Esophagus muscularis mucosa (tissue), 4 donors: Measurements from ENCODE around the gene RHCG. TPM values are rescaled to one million over a fixed set of nuclear protein-coding genes. Genes with fewer than 3 reads are reported as not detected.

Experiments used
- DNase-seq: peaks from one replicate; pipeline ENCODE4 v3.0.0-alpha.2; 2017; ENCODE audit errors: extremely low spot score
- H3K27ac ChIP-seq, 4 donors: fragments of 200-600 bp; sonication (generic); replicated peaks in 1 of 4; 1 replicate in 3 of 4; 2 replicates in 1 of 4; pipeline ENCODE4 v1.5.1; 2016 to 2019; ENCODE audit warnings: mild to moderate bottlenecking in 1 of 4
- H3K27me3 ChIP-seq, 4 donors: fragments of 200-600 bp; sonication (generic); one replicate each; pipeline versions ENCODE4 v1.5.1 to v1.6.0; 2016 to 2019
- H3K36me3 ChIP-seq, 4 donors: fragments of 200-600 bp; sonication (generic); one replicate each; pipeline ENCODE4 v1.5.1; 2016 to 2019
- H3K4me1 ChIP-seq, 4 donors: fragments of 200-600 bp; sonication (generic); one replicate each; pipeline ENCODE4 v1.5.1; 2016 to 2019
- H3K4me3 ChIP-seq, 4 donors: fragments of 200-600 bp; sonication (generic); 1 replicate in 2 of 4; 2 replicates in 2 of 4; pipeline ENCODE4 v1.5.1; 2016 to 2019; ENCODE audit warnings: mild to moderate bottlenecking in 4 of 4, moderate library complexity in 1 of 4
- H3K9me3 ChIP-seq, 4 donors: fragments of 200-600 bp; sonication (generic); 1 replicate in 3 of 4; 2 replicates in 1 of 4; pipeline ENCODE4 v1.5.1; 2016 to 2019
- CTCF ChIP-seq, 3 experiments: fragments of 200-600 bp in 2 of 3; fragments of 450-650 bp in 1 of 3; sonication (generic) in 2 of 3; IDR thresholded peaks; one replicate each; pipeline ENCODE4 v1.5.1; 2017 to 2019; ENCODE audit warnings: antibody characterized with exemption in 3 of 3, mild to moderate bottlenecking in 2 of 3, moderate library complexity in 1 of 3
- EP300 ChIP-seq: sonication (generic); formaldehyde crosslinking; IDR thresholded peaks from one replicate; pipeline ENCODE4 v1.6.1; 2017; ENCODE audit warnings: antibody characterized with exemption
- POLR2A ChIP-seq: fragments of 450-650 bp; IDR thresholded peaks from one replicate; pipeline ENCODE4 v1.6.1; 2017; ENCODE audit warnings: antibody characterized with exemption, moderate library complexity, mild to moderate bottlenecking, low read depth
- POLR2AphosphoS5 ChIP-seq, 2 donors: sonication (generic); formaldehyde crosslinking; IDR thresholded peaks; one replicate each; pipeline ENCODE4 v1.6.1; 2017; ENCODE audit warnings: antibody characterized with exemption in 2 of 2
- WGBS: methylation state at CpG from one replicate; pipeline ENCODE4 v1.1.5; 2018; 5-methylcytosine and 5-hydroxymethylcytosine counted together
- intact Hi-C: fragments of 100-400 bp; cut with DNase I; formaldehyde crosslinking; loops from one replicate; pipeline ENCODE4 v1.15.1; 2023
- total RNA-seq, 4 donors: library from RNA; depleted of rRNA; stranded (reverse); fragments of >200 nt; gene quantifications; one replicate each; pipeline versions ENCODE4 v1.1.0 to v1.2.1, GENCODE V29; 2016

RHCG gene
- total RNA-seq, 4 donors from 2014 or later: 1.2 TPM; not detected in 3

GRCh38 chr15:89452330-89452836, 44.0 kb downstream of the RHCG start:
- H3K9me3 ChIP-seq: peaks cover 0 to 11% (median 3%) of the 10 kb centered on the region in 4 donors
- H3K4me3 ChIP-seq: no peak overlapping the region
- no peak overlapping the region for H3K27ac ChIP-seq
- H3K36me3 ChIP-seq: no peaks in the 10 kb centered on the region
- DNase-seq: no peak
- peaks cover 0 to 4% (median 0%) of the 10 kb centered on the region in 4 donors for H3K4me1 ChIP-seq
- 76% methylated on average over 8 of the region's 8 CpGs for WGBS
- peaks cover 0 to 53% (median 2%) of the 10 kb centered on the region in 4 donors for H3K27me3 ChIP-seq
- intact Hi-C loops: no loop called here
- no peak for TF ChIP-seq EP300
- no peak for TF ChIP-seq POLR2A
- no peak for TF ChIP-seq CTCF (IDR thresholded peaks at IDR 0.05)
- no peak for TF ChIP-seq POLR2AphosphoS5 (IDR thresholded peaks at IDR 0.05)

- TF ChIP-seq POLR2AphosphoS5 (IDR thresholded peaks at IDR 0.05) (no peak), CTCF (IDR thresholded peaks at IDR 0.05) (no peak), POLR2A (no peak), EP300 (no peak)
- peaks cover 0 to 4% (median 0%) of the 10 kb centered on the region in 4 donors for H3K4me1 ChIP-seq
- H3K27ac ChIP-seq: no peak overlapping the region
- whole genome bisulfite sequencing: 65% methylated on average over 1 of the region's 1 CpG
- no peak for DNase-seq
- peaks cover 0 to 5% (median 2%) of the 10 kb centered on the region in 4 donors for H3K9me3 ChIP-seq
- no peaks in the 10 kb centered on the region for H3K36me3 ChIP-seq
- peaks cover 0 to 56% (median 2%) of the 10 kb centered on the region in 4 donors for H3K27me3 ChIP-seq
- intact Hi-C loops: no loop called here
- H3K4me3 ChIP-seq: no peak overlapping the region
Observed at GRCh38 chr15:89451846-89452245, 44.5 kb downstream of the RHCG start.

GRCh38 chr15:89450076-89451006, 46.0 kb downstream of the RHCG start:
- Histone ChIP-seq H3K27ac (no peak overlapping the region), H3K36me3 (no peaks in the 10 kb centered on the region), H3K4me1 (peaks cover 0 to 4% (median 0%) of the 10 kb centered on the region in 4 donors), H3K27me3 (peaks cover 0 to 61% (median 2%) of the 10 kb centered on the region in 4 donors), H3K4me3 (no peak overlapping the region), H3K9me3 (no peaks in the 10 kb centered on the region)
- no peak for DNase-seq
- WGBS: 22% methylated on average over 9 of the region's 11 CpGs
- intact Hi-C loops: no loop called here
- no peak for TF ChIP-seq POLR2A
- no peak for TF ChIP-seq CTCF (IDR thresholded peaks at IDR 0.05)
- TF ChIP-seq EP300: no peak
- TF ChIP-seq POLR2AphosphoS5 (IDR thresholded peaks at IDR 0.05): no peak

GRCh38 chr15:89448825-89449224, 47.6 kb downstream of the RHCG start:
- no peaks in the 10 kb centered on the region for H3K36me3 ChIP-seq
- no peak overlapping the region for H3K27ac ChIP-seq
- H3K27me3 ChIP-seq: peaks cover 0 to 76% (median 2%) of the 10 kb centered on the region in 4 donors
- DNase-seq: no peak
- no peaks in the 10 kb centered on the region for H3K9me3 ChIP-seq
- TF ChIP-seq EP300: no peak
- 26% methylated on average over 9 of the region's 11 CpGs for WGBS
- H3K4me1 ChIP-seq: peaks cover 0 to 4% (median 0%) of the 10 kb centered on the region in 4 donors
- intact Hi-C loops: no loop called here
- H3K4me3 ChIP-seq: no peak overlapping the region

- intact Hi-C loops: no loop called here
- Histone ChIP-seq H3K27ac (no peak overlapping the region), H3K9me3 (no peaks in the 10 kb centered on the region), H3K27me3 (peaks cover 0 to 81% (median 2%) of the 10 kb centered on the region in 4 donors), H3K36me3 (no peaks in the 10 kb centered on the region), H3K4me1 (peaks cover 0 to 4% (median 0%) of the 10 kb centered on the region in 4 donors), H3K4me3 (no peak overlapping the region)
- DNase-seq: no peak
- no peak for TF ChIP-seq POLR2AphosphoS5 (IDR thresholded peaks at IDR 0.05)
- no peak for TF ChIP-seq CTCF (IDR thresholded peaks at IDR 0.05)
- no peak for TF ChIP-seq EP300
- TF ChIP-seq POLR2A: no peak
- WGBS: no CpG with 5 or more reads among the region's 8 CpGs
Observed at GRCh38 chr15:89447676-89448075, 48.7 kb downstream of the RHCG start.
